Adrenal gland (tissue), 12 donors: ENCODE data around the gene DRC3. TPM values are rescaled to one million over a fixed set of nuclear protein-coding genes. Genes with fewer than 3 reads are reported as not detected.

Experiments used
- DNase-seq, 7 donors: peaks; one replicate each; pipeline ENCODE4 v3.0.0-alpha.2; 2019 to 2020
- H3K27ac ChIP-seq, 5 donors: fragments of 200-600 bp; sonication (generic) in 4 of 5; 1 replicate in 3 of 5; 2 replicates in 2 of 5; pipeline versions ENCODE4 v1.5.1 to v1.8.0; 2016 to 2020; ENCODE audit warnings: mild to moderate bottlenecking in 1 of 5
- H3K27me3 ChIP-seq: fragments of 200-600 bp; 2 replicates; pipeline ENCODE4 v1.8.0; 2021
- H3K36me3 ChIP-seq, 2 donors: fragments of 200-600 bp; replicated peaks in 1 of 2; 1 replicate in 1 of 2; 2 replicates in 1 of 2; pipeline versions ENCODE4 v1.5.1 to v1.8.0; 2018 to 2022
- H3K4me1 ChIP-seq, 2 donors: fragments of 200-600 bp; replicated peaks in 1 of 2; 1 replicate in 1 of 2; 2 replicates in 1 of 2; pipeline versions ENCODE4 v1.5.1 to v1.8.0; 2018 to 2021
- H3K4me3 ChIP-seq, 4 donors: fragments of 200-600 bp; sonication (generic) in 3 of 4; one replicate each; pipeline ENCODE4 v1.5.1; 2016 to 2018
- H3K9me3 ChIP-seq, 3 donors: fragments of 200-600 bp; sonication (generic) in 1 of 3; replicated peaks in 1 of 3; 1 replicate in 2 of 3; 2 replicates in 1 of 3; pipeline versions ENCODE4 v1.5.1 to v1.8.0; 2016 to 2021
- CTCF ChIP-seq, 6 experiments: fragments of 450-650 bp in 4 of 6; fragments of 200-600 bp in 2 of 6; sonication (generic) in 1 of 6; IDR thresholded peaks; 1 replicate in 5 of 6; 2 replicates in 1 of 6; pipeline versions ENCODE4 v1.5.1 to v1.8.0; 2016 to 2021; ENCODE audit warnings: antibody characterized with exemption in 6 of 6, mild to moderate bottlenecking in 2 of 6, moderate library complexity in 1 of 6
- POLR2A ChIP-seq, 2 donors: fragments of 450-650 bp; IDR thresholded peaks; one replicate each; pipeline ENCODE4 v1.6.1; 2017; ENCODE audit warnings: antibody characterized with exemption in 2 of 2, mild to moderate bottlenecking in 2 of 2, moderate library complexity in 1 of 2
- WGBS, 4 donors: extraction: QIAGEN DNeasy Blood & Tissue Kit in 2 of 4; methylation state at CpG; one replicate each; pipeline versions ENCODE4 v1.1.5 to v1.1.7; 2013 to 2017; 5-methylcytosine and 5-hydroxymethylcytosine counted together
- intact Hi-C, 2 donors: fragments of 100-400 bp; cut with DNase I; formaldehyde crosslinking; loops; one replicate each; pipeline versions ENCODE4 v1.14.1 to v1.15.0; 2022 to 2023
- polyA plus RNA-seq, 3 donors: library from polyadenylated mRNA; stranded (reverse); fragments of 200-250 nt in 2 of 3; fragments of 350-450 nt in 1 of 3; fragmentation: Illumina TruSeq in 1 of 3; extraction: RNeasy Lipid Tissue Mini Kit (QIAGEN cat#74804) in 1 of 3; gene quantifications; one replicate each; pipeline ENCODE4 v1.2.3, GENCODE V29; 2013 to 2014
- total RNA-seq, 9 donors: library from RNA; depleted of rRNA in 4 of 9; stranded (reverse); fragments of >200 nt in 4 of 9; fragments of 120-200 nt in 1 of 9; fragmentation: NEBNext Ultra II Directional in 1 of 9; extraction: Animal tissue kit (Norgen Biotek cat#: 25700) in 1 of 9; gene quantifications; one replicate each; pipeline versions ENCODE4 v1.1.0 to v1.2.4, GENCODE V29; 2013 to 2023
- donor health status: healthy with polysubstance abuse.
- donor health status: Bipolar disorder and iron deficiency.
- donor health status: DM: yes; HTN: yes; CAD: no.
- donor health status: DM: no; HTN: no; CAD: no.
- donor health status: DM: no; HTN: no; CAD: no.
- donor health status: DM: yes; HTN: yes; CAD: no.

DRC3 gene
- total and polyA plus RNA-seq, 12 donors: 0.17 to 21.3 (median 3.6) TPM

- no peaks in the 10 kb centered on the region for H3K36me3 ChIP-seq
- no peak for DNase-seq
- TF ChIP-seq CTCF (IDR thresholded peaks at IDR 0.05) (no peak), POLR2A (IDR thresholded peaks at IDR 0.05) (no peak)
- no peaks in the 10 kb centered on the region for H3K9me3 ChIP-seq
- WGBS, 4 donors: 87 to 94% (median 88%) methylated on average over 7 of the region's 7 CpGs
- peaks cover 0 to 21% of the 10 kb centered on the region in 2 donors for H3K4me1 ChIP-seq
- intact Hi-C loops: loop anchor here in 1 of 2 donors (10.0 kb wide), 1 partner anchor 47 kb away; the partner anchor contains the start of genes ATPAF2 and GID4
- no peak overlapping the region for H3K27ac ChIP-seq
- H3K27me3 ChIP-seq: no peaks in the 10 kb centered on the region
- no peak overlapping the region for H3K4me3 ChIP-seq
Observed at GRCh38 chr17:17987187-17987896, 14.7 kb downstream of the DRC3 start.

- DNase-seq: no peak
- no peak for TF ChIP-seq CTCF (IDR thresholded peaks at IDR 0.05)
- TF ChIP-seq POLR2A (IDR thresholded peaks at IDR 0.05): no peak
- H3K4me1 ChIP-seq: peaks cover 0 to 21% of the 10 kb centered on the region in 2 donors
- H3K36me3 ChIP-seq: no peaks in the 10 kb centered on the region
- H3K9me3 ChIP-seq: no peaks in the 10 kb centered on the region
- H3K4me3 ChIP-seq: no peak overlapping the region
- WGBS, 4 donors: 87 to 91% (median 91%) methylated on average over 14 of the region's 14 CpGs
- no peaks in the 10 kb centered on the region for H3K27me3 ChIP-seq
- intact Hi-C loops: loop anchor here in 1 of 2 donors (10.0 kb wide), 1 partner anchor 47 kb away; the partner anchor contains the start of genes ATPAF2 and GID4
- H3K27ac ChIP-seq: no peak overlapping the region
Observed at GRCh38 chr17:17987901-17988300, 15.2 kb downstream of the DRC3 start.

- peaks cover 0 to 21% of the 10 kb centered on the region in 2 donors for H3K4me1 ChIP-seq
- DNase-seq: no peak
- no peak for TF ChIP-seq CTCF (IDR thresholded peaks at IDR 0.05)
- no peak for TF ChIP-seq POLR2A (IDR thresholded peaks at IDR 0.05)
- 88 to 95% (median 92%) methylated on average over 3 to 7 of the region's 7 CpGs for WGBS, 4 donors
- no peaks in the 10 kb centered on the region for H3K27me3 ChIP-seq
- intact Hi-C loops: loop anchor here in 1 of 2 donors (10.0 kb wide), 1 partner anchor 46 kb away; the partner anchor contains the start of genes ATPAF2 and GID4
- H3K4me3 ChIP-seq: no peak overlapping the region
- no peaks in the 10 kb centered on the region for H3K9me3 ChIP-seq
- no peak overlapping the region for H3K27ac ChIP-seq
- H3K36me3 ChIP-seq: no peaks in the 10 kb centered on the region
Observed at GRCh38 chr17:17988427-17988945, 15.8 kb downstream of the DRC3 start.

- TF ChIP-seq POLR2A (IDR thresholded peaks at IDR 0.05) (no peak), CTCF (IDR thresholded peaks at IDR 0.05) (no peak)
- no peak for DNase-seq
- H3K4me1 ChIP-seq: peaks cover 0 to 21% of the 10 kb centered on the region in 2 donors
- WGBS, 4 donors: 93 to 97% (median 94%) methylated on average over 9 of the region's 9 CpGs
- intact Hi-C loops: loop anchor here in 1 of 2 donors (10.0 kb wide), 1 partner anchor 46 kb away; the partner anchor contains the start of genes ATPAF2 and GID4
- H3K27ac ChIP-seq: no peak overlapping the region
- H3K9me3 ChIP-seq: no peaks in the 10 kb centered on the region
- no peaks in the 10 kb centered on the region for H3K36me3 ChIP-seq
- H3K27me3 ChIP-seq: no peaks in the 10 kb centered on the region
- no peak overlapping the region for H3K4me3 ChIP-seq
Observed at GRCh38 chr17:17989081-17989480, 16.4 kb downstream of the DRC3 start.
